Activated naive CD4-positive, alpha-beta T cell treated with anti-CD3 and anti-CD28 coated beads, Interleukin-2, amount 50 U/mL, for 16 hours (primary cell): ENCODE results near the gene ATP11A.
"Not testable (repeated sequence)": the region's sequence is repeated elsewhere in the genome, so short reads cannot be mapped to it uniquely, and the experiment has no call there.

Experiments
- DNase-seq: peaks from one replicate; pipeline ENCODE4 v3.0.0-alpha.2; 2020

The ATP11A gene

DNA sequence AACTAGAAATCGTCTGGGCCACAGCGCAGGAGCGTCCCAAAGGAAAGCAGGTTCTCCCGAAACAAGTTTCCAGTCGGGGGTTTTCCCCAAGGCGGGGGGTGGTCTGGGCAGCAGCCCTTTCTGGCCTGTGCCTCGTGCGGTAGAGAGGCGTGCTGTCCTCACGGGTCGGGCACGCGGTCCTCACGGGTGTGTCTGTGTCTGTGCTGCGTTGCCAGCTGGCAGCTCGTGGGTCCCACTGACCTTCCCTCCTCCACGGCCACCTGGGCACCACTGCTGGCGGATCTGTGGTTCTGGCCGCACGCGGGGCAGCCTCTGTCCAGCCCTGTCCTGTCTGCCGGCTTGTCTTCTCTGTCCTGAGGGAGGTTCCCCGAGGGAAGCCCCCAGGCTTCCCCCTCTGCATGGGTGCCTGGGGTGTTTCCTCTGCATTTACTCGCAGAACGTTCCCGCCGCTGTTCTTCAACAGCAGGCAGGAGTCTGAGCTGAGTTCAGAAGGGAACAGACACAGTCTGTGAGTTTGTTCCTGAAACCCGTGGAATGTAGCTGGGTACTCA, 181.0 kb downstream of the ATP11A start:
- DNase-seq = no peak

DNA sequence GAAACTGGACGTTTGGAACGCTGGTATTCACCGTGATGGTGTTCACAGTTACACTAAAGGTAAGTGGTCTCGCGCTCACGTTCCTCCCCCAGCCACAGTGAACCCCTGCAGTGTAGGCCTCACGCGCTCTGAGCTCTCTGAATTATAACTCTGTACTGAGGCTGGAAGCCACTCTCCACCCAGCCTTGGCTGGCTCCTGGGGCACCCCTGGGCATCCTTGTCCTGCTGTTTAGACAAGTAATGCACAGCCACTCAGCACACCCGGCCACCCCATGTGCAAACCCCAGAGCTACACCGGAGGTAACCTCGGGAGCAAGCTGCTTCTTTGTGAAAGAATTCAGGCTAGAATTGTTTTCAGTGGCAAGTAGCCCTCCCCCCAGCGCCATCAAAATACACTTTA, 181.9 kb downstream of the ATP11A start:
- DNase-seq = no peak

DNA sequence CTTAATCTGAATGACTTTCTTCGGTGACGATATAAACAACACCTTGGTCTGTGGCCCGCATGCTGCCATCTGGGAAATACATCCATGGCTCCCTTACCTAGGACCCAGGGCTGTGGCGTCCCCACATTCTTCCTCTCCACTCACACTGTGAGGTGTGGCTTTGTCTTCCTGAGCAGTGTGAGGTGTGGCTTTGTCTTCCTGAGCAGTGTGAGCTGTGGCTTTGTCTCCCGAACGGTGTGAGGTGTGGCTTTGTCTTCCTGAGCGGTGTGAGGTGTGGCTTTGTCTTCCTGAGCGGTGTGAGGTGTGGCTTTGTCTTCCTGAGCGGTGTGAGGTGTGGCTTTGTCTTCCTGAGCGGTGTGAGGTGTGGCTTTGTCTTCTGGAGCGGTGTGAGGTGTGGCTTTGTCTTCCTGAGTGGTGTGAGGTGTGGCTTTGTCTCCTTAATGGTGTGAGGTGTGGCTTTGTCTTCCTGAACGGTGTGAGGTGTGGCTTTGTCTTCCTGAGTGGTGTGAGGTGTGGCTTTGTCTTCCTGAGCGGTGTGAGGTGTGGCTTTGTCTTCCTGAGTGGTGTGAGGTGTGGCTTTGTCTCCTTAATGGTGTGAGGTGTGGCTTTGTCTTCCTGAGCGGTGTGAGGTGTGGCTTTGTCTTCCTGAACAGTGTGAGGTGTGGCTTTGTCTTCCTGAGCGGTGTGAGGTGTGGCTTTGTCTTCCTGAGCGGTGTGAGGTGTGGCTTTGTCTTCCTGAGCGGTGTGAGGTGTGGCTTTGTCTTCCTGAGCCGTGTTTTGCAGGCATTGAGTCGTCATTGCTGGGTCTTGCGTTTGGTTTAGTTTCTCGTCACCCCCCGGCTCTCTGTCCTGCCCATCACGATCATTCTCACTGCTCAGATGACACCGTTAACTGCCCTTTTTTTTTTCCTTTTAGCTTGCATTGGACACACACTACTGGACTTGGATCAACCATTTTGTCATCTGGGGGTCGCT, 183.1 kb downstream of the ATP11A start:
- not testable (repeated sequence) for DNase-seq

GRCh38 chr13:112873851-112874750, 184.3 kb downstream of the ATP11A start:
- DNase-seq = peak; percentile 61

DNA sequence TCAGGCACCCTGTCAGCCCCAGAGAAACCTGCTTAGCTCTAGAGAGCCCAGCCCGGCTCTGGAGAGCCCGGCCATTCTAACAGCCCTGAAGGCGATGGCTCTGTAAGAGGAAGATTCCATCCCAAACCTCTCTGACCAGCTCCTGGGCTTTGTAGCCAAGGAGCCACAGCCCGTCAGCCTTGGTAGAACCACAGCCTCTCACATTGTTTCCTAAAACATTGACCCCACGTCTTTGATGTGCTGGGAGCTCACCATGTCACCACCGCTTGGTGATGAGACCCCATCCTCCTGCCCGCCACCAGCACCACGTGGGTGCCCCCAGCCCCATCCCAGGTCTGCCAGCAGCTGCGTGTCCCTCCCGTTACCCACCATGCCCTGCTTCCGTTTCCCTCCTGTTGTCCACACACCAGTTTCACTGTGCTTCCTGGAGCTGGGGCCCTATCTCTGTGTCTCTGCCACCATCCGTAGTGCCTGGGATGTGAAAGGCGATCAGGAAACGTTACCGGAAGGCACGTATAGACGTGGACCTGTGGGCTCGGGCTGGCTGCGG, 185.0 kb downstream of the ATP11A start:
- no peak for DNase-seq

DNA sequence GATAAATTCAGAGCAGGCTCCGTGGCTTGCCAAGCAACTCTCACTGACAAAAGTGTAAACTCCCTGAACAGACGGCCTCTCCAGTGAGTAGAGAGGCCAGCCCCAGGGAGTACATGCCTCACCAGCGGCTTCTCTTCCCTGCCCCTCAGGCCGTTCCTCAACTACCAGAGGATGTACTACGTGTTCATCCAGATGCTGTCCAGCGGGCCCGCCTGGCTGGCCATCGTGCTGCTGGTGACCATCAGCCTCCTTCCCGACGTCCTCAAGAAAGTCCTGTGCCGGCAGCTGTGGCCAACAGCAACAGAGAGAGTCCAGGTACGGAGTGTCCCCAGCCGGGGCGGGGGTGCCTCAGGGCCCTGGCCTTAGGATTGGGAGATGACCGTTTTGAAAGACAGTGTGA, 185.8 kb downstream of the ATP11A start:
- DNase-seq = no peak

- DNase-seq = no peak
Measured at GRCh38 chr13:112876305-112877000, 186.6 kb downstream of the ATP11A start.

DNA sequence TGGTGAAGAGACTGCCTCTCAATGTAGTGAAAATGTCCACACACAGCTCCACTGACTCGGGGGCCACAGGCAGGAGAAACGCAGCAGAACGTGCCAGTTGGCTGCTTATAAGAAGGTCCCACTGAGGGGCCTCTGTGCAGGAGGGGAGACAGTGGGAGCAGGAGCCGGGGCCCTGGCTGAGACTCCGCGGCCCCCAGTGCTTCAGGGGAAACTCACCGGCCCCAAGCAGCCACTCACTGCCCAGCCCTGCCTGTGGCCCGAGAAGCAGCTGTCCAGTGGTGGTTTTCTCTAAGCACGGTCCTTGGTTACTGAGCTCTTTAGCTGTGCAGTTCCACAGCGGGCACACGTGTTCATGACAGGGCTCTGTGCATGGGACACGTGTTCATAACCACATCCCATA, 187.2 kb downstream of the ATP11A start:
- no peak for DNase-seq

- no peak for DNase-seq
Measured at GRCh38 chr13:112877539-112877938, 187.7 kb downstream of the ATP11A start.

- no peak for DNase-seq
Measured at GRCh38 chr13:112877976-112878955, 188.4 kb downstream of the ATP11A start.

GRCh38 chr13:112879283-112879833, 189.5 kb downstream of the ATP11A start:
- DNase-seq = no peak

- peak; percentile 7 for DNase-seq
Measured at GRCh38 chr13:112880221-112880641, 190.4 kb downstream of the ATP11A start.

- DNase-seq = peak; percentile 9
Measured at GRCh38 chr13:112880976-112881540, 191.2 kb downstream of the ATP11A start.

GRCh38 chr13:112881656-112882554, 192.1 kb downstream of the ATP11A start:
- DNase-seq = peak; percentile 9

- no peak for DNase-seq
Measured at GRCh38 chr13:112882555-112883024, 192.8 kb downstream of the ATP11A start.

DNA sequence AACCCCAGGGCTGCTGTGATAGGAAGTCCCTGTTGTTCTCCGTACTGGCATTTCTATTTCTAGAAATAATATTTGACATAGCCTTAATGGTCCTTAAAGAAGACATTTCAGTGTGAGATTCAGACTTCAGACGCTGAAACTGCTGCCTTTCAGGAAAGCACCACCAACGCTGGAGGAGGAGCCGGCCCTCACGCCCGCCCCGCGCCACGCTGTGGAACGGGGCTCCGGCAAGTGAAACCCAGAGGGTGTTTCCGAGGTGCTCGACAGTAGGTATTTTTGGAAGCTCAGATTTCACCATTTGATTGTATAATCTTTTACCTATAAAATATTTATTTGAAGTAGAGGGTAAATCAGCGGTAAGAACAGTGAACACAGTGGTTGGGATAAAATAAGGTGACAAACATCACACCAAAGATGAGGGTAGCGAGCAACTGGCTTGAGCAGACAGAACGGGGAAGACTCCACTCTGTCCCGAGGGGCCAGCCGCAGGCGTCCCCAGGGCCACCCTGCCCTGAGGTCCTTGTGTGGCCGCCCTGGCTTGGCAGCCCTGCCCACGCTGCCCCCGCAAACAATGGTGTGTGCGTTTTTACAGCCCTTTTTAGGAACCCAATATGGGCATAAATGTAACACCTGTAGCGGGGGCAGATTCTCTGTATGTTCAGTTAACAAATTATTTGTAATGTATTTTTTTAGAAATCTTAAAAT, 193.6 kb downstream of the ATP11A start:
- no peak for DNase-seq

- DNase-seq = not testable (repeated sequence)
Measured at GRCh38 chr13:112884700-112885099, 194.9 kb downstream of the ATP11A start.

GRCh38 chr13:112885242-112885781, 195.5 kb downstream of the ATP11A start:
- DNase-seq = no peak
